Measurements from ENCODE around the gene MBOAT1.

DNA sequence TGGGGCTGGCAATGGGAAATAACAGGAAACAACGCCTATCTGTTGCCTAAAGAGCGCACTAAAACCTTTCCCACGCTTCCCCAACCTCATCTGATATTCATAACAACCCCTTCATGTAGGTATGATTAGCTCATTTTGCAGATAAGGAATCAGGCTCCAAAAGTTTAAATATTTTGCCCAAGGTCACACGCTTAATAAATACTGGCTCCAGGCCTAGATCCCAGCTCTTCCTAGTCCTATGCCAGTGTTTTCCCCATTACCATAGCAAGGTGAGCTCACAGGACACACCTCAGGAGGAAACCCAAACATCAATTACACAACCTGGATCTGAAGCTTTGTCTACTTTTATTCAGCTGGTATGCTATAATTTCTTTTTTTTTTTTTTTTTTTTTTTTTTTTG lies 19.6 kb downstream of the MBOAT1 start:
- TF ChIP-seq, protein P1, sequence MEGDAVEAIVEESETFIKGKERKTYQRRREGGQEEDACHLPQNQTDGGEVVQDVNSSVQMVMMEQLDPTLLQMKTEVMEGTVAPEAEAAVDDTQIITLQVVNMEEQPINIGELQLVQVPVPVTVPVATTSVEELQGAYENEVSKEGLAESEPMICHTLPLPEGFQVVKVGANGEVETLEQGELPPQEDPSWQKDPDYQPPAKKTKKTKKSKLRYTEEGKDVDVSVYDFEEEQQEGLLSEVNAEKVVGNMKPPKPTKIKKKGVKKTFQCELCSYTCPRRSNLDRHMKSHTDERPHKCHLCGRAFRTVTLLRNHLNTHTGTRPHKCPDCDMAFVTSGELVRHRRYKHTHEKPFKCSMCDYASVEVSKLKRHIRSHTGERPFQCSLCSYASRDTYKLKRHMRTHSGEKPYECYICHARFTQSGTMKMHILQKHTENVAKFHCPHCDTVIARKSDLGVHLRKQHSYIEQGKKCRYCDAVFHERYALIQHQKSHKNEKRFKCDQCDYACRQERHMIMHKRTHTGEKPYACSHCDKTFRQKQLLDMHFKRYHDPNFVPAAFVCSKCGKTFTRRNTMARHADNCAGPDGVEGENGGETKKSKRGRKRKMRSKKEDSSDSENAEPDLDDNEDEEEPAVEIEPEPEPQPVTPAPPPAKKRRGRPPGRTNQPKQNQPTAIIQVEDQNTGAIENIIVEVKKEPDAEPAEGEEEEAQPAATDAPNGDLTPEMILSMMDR (optimal IDR thresholded peaks at IDR 0.05 in 1 of 3, IDR thresholded peaks at IDR 0.05 in 1 of 3, conservative IDR thresholded peaks at IDR 0.05 in 1 of 3; ENCODE audit: extremely low read depth in 1 of 3, insufficient read depth in 2 of 3, low read length in 3 of 3) = no peak
- TF ChIP-seq EZH2 (IDR thresholded peaks at IDR 0.05; ENCODE audit: low read length) = no peak
